HG02763 (cell line): ENCODE measurements around the gene HOXA5.

Source experiments
- ATAC-seq: cut with Tn5 transposase; IDR thresholded peaks from one replicate; pipeline ENCODE4 v1.9.1; 2021; ENCODE audit warnings: mild to moderate bottlenecking, moderate library complexity; ENCODE audit not compliant: unreplicated experiment

HOXA5 gene

GRCh38 chr7:27097686-27098577, 45.5 kb downstream of the HOXA5 start:
- no peak for ATAC-seq

- no peak for ATAC-seq
Observed at GRCh38 chr7:27096768-27097514, 46.5 kb downstream of the HOXA5 start.

GRCh38 chr7:27095897-27096767, 47.3 kb downstream of the HOXA5 start, which contains the start of gene HOXA1:
HOXA1 (minus strand) TSS chr7:27096000; CDS start chr7:27095912, 88 bp downstream.
- ATAC-seq = peak; percentile 88

DNA sequence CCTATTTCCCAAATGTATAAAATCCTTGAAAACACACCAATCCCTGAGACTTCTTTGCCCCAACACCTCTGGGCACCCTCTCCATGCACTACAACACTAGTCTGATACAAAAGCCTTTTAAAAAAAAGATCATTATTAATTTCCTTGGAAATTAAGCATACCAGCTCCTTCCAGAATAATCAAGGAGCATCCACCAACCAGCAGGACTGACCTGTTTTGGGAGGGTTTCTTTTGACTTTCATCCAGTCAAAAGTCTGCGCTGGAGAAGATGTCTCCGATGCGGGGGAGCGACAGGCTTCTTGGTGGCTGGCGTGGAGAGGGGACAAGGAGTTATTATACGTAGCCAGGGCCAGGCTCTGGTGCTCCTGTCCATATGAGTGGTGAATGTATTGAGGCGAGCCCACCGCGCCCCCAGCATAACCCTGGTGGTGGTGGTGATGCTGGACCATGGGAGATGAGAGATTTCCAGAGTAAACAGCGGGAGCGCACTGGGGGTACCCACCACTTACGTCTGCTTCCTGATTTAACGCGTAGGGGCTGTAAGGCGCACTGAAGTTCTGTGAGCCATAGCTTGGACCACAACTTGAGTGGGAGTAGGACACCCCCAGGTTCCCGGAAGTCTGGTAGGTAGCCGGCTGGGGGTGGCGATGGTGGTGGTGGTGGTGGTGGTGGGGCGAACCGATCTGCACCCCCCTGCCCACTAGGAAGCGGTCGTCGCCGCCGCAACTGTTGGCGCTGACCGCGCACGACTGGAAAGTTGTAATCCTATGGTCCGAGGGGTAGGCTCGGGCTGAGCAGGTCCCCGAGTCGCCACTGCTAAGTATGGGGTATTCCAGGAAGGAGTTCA, 48.2 kb downstream of the HOXA5 start:
- ATAC-seq = peak; percentile 17

DNA sequence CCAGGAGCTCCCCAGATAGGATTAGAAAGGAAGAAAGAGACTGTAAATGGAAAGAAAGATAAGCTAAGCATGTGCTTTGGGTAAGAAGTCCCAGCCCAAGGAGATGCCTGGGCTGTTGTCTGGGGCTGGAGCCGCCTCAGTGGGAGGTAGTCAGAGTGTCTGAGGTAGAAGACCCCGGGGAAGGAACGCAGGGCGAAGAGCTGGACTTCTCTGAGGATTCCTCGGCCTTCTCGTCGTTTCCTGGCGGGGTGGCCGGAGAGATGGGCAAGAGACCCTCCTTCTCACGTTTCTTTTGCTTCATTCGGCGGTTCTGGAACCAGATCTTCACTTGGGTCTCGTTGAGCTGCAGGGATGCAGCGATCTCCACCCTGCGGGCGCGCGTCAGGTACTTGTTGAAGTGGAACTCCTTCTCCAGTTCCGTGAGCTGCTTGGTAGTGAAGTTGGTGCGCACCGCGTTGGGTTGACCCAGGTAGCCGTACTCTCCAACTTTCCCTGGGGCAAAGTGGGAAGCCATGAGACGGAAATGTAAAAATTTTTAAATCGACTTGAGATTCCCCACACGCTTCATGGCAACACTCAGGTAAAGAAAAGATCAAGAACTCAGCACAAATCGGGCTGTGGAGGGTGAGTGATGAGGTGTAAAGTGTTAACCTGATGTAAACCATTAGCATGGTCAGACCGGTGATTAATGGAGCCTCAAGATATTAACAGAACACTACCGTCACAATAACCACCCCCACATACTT, 49.0 kb downstream of the HOXA5 start:
- no peak for ATAC-seq

- no peak for ATAC-seq
Observed at GRCh38 chr7:27093184-27093895, 50.1 kb downstream of the HOXA5 start.

DNA sequence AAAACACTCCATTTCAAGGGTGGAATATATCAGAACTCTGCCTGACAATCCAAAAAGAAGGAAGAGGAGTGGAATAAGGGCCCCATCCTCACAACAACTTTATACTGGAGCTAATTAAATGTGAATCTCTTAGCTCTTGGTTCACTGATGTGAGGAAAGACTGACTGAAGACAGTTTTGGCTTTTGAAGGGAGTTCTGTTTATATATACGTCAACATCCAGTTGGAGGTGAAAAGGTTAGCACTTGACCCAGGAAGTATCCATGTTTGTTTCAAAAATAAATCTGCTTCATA, 50.7 kb downstream of the HOXA5 start:
- ATAC-seq = no peak

GRCh38 chr7:27091941-27092818, 51.3 kb downstream of the HOXA5 start:
- ATAC-seq = no peak

DNA sequence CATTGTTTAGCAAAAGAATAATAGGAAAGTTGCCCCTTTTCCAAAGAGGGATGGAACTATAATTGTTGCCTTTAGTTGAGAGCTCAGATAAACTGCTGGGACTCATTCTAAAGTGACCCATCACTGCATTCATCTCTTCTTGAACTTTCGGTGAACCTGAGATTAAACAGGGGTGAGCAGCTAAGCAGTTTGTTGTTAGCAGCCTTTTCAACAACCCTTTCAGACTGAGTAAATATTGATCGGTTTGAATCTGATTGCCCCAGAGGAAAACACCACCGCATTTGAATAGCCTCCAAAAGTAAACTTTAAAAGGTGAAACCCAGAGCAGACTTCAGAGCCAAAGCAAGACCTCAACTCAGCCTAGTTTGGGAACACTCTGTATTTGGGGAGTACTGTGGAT, 52.4 kb downstream of the HOXA5 start:
- ATAC-seq = no peak
